Measurements from ENCODE around the gene COL4A2.
"Not testable (repeated sequence)": the region's sequence is repeated elsewhere in the genome, so short reads cannot be mapped to it uniquely, and the experiment has no call there.

Gene COL4A2

DNA sequence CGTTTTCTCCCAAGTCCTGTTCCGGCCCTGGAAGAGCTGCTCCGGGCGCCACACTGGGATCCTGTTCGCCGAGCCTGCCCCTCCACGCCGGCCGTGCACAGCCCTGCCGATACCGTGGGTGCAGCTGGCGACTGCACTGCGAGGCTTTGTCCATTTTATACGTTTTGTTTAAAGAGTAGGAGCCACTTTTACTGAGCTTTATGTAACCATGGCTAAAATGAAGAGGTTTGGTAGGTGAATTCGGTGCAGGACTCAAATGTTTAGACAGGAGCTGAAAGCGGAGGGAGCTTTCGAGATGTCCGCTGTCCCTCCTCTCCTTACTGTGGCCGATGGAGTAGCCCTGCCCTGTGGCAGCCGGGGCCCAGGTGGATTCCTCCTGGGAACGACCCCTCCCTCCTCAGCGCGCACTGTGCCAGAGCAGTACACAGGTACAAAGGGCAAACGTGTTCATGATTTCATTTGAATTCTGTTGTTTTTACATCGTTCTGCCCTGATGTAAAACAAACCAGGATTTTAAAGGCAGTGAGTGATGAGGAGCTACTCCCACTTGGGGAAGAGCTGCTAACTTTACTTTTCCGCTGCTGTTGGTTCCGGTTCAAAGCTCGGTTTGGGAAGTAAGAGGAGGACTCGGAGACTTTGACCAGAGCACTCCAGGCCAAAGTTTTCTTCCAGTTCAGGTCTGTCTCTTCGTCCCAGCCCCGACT lies 1.7 kb downstream of the COL4A2 start:
- DNase-seq, result no peak

DNA sequence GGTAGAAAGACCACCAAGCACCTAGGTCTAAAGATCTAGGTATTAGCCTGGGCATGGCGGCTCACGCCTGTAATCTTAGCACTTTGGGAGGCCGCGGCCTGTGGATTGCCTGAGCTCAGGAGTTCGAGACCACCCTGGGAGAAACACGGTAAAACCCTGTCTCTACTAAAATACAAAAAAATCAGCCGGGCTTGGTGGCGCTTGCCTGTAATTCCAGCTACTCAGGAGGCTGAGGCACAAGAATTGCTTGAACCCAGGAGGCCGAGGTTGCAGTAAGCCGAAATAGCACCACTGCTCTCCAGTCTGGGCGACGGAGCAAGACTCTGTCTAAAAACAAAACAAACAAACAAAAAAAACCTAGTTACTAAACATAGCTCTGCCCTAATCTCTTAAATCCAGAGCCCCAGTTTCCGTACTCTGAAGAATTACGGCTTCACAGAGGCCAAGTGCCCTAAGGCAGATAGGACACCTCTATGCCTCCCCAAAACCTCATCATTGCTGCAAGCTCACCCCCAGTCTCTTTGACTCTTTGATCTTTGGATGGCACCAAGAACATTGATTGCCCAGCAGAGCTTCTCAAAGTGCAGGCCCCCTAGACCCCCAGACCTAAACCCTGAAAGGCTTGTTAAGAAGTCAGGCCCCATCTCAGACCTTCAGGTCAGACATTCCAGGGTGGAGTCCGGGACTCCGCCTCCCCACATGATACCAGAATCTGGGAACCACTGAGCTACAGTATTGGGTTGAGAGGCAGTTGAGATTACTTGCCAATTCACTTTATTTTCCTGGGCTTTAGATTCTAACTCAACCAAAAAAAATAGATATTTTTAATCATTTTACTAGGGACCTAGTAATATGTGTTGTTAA lies 2.8 kb downstream of the COL4A2 start:
- no peak for DNase-seq

DNA sequence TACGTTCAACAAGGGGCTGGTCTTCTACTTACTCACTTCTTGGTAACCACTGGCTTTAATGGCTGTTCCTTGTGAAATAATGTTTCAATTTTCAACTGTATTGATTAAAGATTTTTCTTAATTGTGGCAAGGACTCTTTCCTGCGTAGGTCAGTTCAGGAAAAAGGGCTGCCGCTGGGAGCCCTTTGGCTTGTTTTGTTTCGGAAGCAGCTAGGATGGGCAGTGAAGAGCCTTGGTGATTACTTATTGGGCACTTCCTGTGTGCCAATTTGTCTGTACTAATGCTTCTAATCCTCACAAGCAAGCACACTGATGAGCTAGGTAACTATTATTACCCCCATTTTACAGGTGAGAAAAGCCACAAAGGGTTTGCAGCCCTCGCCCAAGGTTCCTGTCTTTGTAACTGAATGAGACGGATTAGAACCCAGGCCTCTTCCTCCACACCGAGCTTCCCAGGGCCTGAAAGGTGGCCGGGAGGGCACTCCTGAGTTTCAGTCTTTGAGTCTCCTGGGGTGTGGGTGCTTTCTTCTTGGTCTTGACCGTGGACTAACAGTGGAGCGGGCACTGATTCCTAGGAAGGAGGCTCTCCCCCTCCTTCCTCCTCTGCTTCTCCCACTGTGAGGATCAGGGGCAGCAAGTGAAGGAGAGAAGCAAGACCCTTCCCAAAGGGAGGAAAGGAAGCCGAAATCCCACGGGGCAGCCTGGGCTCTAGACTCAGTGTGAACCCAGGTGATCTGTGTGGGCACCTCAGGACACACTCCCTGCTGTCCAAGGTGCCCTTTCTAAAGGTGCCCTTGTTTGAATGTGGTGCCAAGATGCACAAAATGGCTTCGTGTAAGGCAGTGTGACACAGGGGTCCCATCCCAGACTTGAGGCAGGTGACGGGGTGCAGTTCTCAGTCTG lies 3.7 kb downstream of the COL4A2 start:
- no peak for DNase-seq

DNA sequence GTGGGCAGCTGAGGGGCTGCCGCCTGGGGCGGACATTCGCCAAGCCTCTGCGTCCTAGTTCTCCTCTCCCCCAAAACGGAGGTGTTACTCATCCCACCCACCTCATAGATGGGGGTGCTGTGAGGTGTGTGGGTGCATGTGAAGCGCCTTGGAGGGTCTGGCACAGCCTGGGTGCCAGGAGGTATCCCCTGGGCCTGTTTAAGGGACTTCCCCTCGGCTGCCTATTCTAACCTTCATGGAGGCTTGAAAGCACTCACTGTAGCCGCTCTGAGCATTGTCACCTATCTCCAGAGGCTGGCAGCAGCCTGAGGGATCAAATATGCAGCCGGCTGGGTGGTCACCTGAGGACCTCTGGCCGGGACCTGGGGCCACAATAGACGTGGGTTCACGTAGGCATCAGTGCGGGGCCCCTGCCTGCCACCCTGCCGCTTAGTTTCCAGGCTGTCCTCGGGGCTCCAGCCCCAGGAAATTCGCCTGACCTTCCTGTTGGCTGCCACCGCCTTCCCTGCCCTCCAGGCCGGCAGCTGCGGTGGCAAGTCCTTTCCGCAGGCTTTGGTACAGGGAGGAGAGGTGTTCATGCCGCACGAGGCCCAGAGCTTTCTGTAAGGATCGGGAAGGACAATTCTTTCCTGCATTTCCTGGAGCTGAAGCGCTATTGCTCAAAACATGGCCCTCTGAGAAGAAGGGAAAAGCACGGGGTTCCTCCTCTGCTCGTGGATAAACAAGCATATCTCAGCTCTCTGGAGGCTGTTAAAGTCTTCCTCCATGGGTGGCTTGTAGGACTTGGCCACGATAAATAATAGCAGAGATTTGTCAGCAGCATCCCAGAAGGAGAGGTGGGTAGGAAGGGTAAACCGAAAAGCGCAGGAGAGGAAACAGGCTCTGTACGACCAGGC lies 4.6 kb downstream of the COL4A2 start:
- DNase-seq, result no peak

DNA sequence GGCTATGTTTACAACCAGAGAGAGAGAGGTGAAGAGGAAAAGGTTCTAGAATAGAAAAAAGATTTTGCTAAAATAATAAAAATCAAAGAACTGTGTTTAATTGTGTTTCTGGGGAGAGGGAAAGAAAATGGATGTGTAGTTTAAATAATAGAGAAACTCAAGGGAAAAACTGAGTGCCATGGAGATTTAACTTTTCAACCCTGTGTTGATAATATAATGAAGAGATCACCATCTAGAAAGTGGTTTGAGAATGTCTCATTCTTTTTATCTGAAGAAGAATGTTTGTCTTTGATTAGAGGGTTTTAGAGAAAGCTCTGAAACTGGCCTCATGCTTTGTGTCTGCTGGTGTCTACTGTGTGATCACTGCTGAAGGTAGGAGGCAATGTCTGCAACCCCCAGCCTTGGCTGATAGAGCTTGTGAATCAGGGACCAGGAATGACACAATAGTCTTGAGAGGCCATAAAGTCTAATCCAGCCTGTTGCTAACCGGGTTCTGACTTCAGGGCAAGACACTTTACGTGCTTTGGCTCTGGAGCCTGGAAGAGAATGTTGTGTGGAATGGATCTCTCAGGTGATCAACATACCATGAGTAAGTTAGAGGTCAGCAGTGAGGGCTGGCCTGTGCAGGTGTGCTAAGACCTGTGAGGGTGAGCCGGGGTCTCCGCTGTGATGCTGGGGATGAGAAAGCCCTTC lies 5.4 kb downstream of the COL4A2 start:
- DNase-seq, result no peak

DNA sequence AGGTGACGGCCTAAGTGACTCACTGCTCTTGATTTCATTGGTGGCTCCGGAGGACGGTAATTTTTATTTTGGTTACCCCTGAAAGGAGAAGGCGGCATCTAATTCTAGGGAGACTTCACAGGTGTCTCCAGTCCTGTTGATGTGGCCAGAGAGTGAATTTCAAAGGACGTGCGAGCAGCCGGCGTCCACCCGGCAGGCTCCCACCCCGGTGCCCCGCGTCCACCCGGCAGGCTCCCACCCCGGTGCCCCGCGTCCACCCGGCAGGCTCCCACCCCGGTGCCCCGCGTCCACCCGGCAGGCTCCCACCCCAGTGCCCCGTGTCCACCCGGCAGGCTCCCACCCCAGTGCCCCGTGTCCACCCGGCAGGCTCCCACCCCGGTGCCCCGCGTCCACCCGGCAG lies 6.2 kb downstream of the COL4A2 start:
- not testable (repeated sequence) for DNase-seq

DNA sequence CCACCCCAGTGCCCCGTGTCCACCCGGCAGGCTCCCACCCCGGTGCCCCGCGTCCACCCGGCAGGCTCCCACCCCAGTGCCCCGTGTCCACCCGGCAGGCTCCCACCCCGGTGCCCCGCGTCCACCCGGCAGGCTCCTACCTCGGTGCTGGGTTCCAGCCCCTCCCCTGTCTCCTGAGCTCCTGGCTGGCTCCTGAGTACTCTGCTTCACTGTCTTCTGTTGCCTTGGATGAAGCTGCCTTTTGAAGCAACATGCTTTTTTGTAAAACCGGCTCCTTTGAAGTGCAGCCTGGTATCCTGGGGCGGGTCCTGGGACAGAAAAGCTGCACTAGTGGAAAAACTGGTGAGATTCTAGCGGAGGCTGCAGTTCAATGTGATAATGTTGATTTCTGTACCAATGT lies 6.6 kb downstream of the COL4A2 start:
- not testable (repeated sequence) for DNase-seq

DNA sequence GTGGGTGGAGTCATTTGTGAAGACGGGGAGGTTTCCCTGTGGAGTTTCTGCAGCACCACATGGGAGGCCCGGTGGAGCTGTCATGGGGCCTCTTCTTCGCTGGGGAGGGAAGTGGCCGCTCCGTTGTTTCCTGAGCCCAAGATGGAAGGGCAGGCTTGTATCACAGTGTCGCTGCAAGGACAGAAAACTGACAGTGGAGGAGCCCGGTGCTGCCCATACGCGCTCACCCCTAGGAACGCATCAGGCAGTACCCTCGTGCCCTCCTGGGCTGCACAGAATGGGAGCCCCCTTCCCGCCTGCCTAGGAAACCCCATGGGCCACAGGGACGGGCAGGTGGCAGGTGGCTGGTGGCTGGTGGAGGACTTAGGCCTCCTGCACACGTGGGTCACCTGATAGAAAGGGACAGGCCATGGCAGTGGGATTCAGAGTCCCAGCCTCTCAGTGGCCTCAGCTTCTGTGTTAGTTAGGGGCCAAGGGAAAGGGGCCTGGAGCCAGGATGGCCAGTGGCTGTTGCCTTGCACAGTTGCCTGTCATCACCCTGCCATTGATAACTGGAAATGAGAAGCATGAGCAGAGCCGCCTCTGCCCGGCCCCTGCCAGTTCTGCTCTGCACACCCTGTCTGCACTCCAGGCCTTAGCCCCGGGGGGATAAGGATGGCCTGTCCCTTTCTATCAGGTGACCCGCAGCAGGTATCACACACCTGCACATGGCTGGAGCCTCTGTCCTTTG lies 7.6 kb downstream of the COL4A2 start:
- no peak for DNase-seq

DNA sequence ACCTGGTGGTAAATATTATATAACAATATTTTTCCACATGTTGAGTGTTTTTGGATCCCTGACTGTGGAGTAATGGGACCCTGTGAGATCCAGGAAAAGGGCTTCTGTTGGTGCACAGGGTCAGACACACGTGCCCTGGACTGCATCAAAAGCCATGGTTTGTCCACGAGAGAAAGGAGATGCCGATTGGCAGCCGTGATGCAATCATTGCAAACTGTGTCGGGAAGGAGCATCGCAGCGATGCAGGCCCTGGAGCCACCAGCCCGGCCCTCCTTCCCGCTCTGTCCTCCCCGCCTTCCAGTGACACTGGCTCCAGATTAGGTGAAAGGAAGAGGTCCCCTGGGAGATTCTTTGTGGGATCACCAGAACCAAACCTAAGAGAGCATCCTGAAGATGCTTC lies 9.1 kb downstream of the COL4A2 start:
- no peak for DNase-seq

DNA sequence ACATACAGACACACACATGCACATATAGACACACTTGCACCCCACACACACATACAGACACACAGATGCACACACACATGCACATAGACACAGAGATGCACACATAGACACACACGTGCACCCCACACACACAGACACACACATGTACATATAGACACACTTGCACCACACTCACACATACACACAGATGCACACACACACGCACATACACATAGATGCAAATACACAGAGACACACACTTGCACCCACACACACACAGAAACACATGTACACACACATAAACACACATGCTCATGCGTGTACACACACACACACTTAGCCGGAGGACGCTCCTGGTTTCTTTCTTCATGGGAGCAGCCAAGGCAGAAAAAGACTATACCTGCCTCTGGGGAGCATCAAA lies 10.0 kb downstream of the COL4A2 start:
- no peak for DNase-seq

DNA sequence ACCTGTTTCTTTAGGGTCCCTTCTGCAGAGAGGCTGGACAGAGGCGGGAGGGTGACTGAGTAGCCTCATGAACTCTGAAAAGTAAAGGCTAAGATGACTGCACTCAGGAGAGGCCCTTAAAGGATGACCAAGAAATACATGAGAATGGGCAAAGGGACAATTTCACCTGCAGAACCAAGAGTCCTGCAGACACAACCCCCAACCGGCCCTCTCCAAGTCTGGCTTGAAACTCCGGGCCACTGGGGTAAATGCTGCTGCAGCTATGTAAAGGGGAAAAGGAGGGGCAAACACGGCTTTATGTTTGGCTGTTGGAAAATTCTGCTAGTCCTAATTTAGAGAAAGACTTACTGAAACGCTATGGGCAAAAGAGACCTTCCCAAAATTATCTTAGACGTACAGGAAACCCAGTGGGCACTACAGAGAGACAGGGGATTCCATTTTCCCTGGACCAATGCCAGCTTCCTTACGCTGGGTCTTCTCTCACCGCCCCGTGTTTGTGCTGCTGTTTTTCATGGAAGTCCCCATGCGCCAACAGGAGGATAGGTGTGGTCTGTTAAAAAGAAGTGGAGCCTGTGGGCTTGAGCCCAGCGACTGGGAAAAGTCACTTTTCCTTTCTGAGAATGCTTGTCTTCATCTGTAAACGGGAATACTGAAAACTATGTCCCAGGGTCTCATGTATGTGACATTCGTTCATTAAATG lies 10.6 kb downstream of the COL4A2 start:
- no peak for DNase-seq

DNA sequence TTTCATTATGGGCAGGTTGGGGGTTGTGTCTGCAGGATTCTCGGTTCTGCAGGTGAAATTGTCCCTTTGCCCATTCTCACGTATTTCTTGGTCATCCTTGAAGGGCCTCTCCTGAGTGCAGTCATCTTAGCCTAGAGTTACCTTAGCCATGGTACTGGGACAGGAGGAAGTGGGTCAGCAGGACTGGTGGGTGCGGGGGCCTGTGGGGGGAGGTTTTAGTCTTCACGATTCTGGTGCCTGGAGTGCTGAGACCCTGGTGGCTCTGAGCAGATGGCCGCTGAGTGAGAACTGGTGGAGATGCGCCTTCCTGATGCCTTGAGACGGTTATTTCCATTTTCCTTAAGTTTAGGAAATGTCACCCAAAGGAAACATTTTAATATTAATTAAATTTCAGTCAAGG lies 11.8 kb downstream of the COL4A2 start:
- no peak for DNase-seq

DNA sequence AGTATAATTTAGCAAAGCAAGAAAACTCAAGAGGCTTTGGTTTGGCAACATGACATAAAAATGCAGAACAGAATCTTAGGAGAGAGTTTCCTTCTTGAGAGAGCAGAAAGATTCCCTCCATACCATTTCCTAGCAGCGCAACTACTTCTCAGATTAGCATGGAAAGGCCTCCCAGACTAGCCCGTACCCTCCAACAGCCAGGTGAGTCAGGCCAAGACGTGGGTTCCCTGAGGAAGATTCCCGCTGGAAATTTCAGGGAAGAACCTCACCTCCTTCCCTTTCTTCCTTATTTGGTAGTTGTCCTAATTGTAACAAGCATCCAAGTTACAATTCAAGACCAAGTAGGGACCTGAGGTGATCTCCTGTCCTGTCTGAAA lies 12.3 kb downstream of the COL4A2 start:
- DNase-seq, result no peak

DNA sequence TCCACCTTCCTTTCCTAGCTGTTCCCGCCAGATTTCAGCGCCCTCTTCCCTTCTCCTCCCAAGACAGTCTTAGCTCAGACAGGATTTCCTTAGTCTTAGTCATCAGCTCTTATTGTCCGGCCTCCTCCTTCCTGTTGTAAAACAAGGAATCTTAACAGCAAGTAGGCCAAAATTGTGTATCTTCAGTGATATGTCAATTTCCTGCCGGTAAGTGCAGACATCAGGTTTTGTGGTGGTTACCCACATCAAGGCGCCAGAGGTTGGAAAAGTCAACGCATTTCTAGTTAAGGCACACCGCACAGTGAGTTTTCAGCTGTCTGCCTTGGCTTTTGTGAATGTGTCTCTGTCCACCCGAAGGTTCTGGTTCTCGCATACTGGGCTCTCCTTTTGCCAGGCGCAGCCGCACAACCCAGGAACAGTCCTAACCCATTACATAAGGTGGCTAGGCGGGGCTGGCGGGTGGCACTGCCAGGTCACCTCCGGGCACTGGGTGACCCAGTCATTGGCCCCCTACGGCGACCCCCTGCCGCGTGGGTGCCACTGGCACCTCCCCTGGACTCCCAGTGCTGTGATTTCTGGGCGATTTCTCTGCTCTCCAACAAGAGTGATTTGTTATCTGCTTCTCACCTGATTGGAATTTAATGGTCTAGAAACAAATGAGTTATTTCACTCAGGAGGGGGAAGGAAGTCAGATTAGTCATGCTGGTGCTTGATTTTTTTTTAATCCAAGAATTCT lies 12.9 kb downstream of the COL4A2 start:
- DNase-seq, result no peak

DNA sequence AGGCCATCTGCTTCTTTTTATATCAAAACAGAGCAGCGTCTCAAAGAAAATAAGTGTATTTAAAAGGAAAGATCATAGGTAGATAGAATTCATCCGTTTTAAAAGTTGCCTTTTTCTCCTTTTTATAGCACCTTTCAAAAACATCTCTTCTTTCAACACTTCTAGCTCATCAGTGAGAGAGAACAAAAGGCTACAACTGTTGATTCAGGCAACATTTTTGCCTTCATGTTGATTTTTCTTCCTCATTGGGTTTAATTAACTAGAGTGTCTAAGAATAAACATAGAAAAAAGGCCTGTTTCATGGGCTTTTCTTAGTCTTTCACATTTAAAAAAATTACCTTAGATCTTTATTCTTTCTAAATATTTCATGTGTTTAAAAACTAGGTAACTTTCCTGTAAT lies 13.6 kb downstream of the COL4A2 start:
- DNase-seq, result no peak

DNA sequence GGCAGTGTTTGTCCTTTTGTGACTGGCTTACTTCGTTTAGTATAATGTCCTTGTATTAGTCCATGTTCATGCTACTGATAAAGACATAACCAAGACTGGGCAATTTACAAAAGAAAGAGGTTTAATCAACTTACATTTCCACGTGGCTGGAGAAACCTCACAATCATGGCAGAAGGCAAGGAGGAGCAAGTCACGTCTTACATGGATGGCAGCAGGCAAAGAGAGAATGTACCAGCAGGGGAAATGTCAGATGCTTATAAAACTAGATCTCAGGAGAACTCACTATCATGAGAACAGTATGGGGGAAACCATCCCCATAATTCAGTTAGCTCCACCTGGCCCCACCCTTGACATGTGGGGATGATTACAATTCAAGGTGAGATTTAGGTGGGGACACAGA lies 14.5 kb downstream of the COL4A2 start:
- DNase-seq, result not testable (repeated sequence)

DNA sequence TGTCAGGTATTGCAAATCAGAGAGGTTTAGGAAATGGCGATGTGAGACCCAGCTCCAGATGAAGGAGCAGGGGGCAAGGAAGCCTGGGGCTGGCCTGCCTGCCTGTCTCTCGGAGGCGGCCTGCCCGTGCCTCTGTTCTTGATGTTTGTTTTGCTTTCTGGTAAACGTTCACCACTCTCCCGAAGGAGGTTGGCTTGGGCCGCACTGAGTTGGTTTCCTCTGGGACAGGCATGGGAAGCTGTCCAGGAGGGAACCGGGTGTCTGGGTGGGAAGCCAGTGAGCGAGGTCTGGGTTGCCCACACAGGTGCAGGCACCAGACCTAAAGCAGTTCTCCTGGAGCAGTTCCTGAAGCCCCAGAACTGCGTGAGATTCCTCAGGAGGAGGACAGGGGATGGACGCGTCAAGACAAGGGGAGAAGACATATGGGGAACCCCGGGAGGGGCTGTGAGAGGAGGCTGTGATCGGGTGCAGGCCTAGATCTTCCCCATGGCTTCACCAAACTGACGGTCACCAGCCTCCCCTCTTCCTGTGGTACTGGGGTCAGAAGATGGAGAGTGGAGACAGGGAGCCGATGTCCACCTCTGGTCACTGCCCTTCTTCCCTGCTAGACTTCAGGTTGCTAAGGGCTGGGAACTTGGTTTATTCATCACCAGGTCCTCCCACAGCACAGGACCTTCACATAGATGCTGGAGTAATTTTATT lies 15.2 kb downstream of the COL4A2 start:
- no peak for DNase-seq

DNA sequence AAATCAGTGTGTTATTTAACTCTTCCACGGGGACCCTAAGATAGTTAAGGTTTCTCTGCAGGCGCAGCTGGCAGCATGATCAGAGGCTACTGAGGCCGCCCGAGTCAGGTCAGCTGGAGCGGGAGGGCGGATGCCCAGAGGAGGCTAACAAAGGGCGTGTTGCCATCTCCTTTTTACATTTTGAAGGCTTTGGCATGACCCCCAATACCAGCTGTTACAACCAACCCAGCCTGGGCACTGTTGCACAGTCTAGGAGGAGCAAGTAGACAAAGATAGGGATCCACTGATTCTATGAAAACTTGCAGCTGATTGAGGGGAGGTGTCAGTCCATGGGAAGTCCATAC lies 15.7 kb downstream of the COL4A2 start:
- no peak for DNase-seq

Measured in KG1 (cell line).